Kidney (tissue), 14 donors: ENCODE results near the gene GZMM. TPM values are rescaled to one million over a fixed set of nuclear protein-coding genes. Genes with fewer than 3 reads are reported as not detected.

Experiments
- DNase-seq, 5 donors: peaks; one replicate each; pipeline ENCODE4 v3.0.0-alpha.2; 2013 to 2020
- FAIRE-seq: peaks from 2 replicates; lab custom pipeline; 2012; peaks lifted over from hg19 to GRCh38; lab: Jason Lieb, UNC
- H3K27ac ChIP-seq, 2 donors: one replicate each; pipeline ENCODE4 v1.7.0; 2013; ENCODE audit warnings: low read depth in 2 of 2, low read length in 2 of 2, inconsistent platforms in 1 of 2
- H3K27me3 ChIP-seq: one replicate; pipeline ENCODE4 v1.7.1; 2013; ENCODE audit warnings: low read length, inconsistent platforms; ENCODE audit not compliant: control insufficient read depth, insufficient read depth
- H3K36me3 ChIP-seq, 3 donors: one replicate each; pipeline versions ENCODE4 v1.7.0 to v1.7.1; 2013; ENCODE audit warnings: low read length in 3 of 3, control low read depth in 1 of 3, inconsistent platforms in 1 of 3; ENCODE audit not compliant: insufficient read depth in 3 of 3, control insufficient read depth in 2 of 3
- H3K4me1 ChIP-seq, 3 donors: one replicate each; pipeline versions ENCODE4 v1.7.0 to v1.7.1; 2013; ENCODE audit warnings: low read length in 3 of 3, inconsistent platforms in 1 of 3, low read depth in 1 of 3; ENCODE audit not compliant: control insufficient read depth in 2 of 3, insufficient read depth in 2 of 3
- H3K4me3 ChIP-seq, 3 donors: one replicate each; pipeline versions ENCODE4 v1.7.0 to v1.8.1; 2013; ENCODE audit warnings: low read length in 3 of 3, control low read depth in 1 of 3, inconsistent platforms in 1 of 3
- H3K9ac ChIP-seq, 3 donors: one replicate each; pipeline versions ENCODE4 v1.7.0 to v1.7.1; 2013; ENCODE audit warnings: low read length in 3 of 3, control low read depth in 1 of 3, inconsistent platforms in 1 of 3
- H3K9me3 ChIP-seq, 3 donors: one replicate each; pipeline versions ENCODE4 v1.7.0 to v1.7.1; 2013; ENCODE audit warnings: low read length in 3 of 3, control low read depth in 1 of 3, inconsistent platforms in 1 of 3; ENCODE audit not compliant: control insufficient read depth in 2 of 3, insufficient read depth in 1 of 3
- intact Hi-C: fragments of 100-400 bp; cut with DNase I; formaldehyde crosslinking; loops from one replicate; pipeline ENCODE4 v1.11.1; 2022
- polyA plus RNA-seq: library from polyadenylated mRNA; stranded (reverse); fragments of 350-450 nt; fragmentation: Illumina TruSeq; extraction: RNeasy Lipid Tissue Mini Kit (QIAGEN cat#74804); gene quantifications from one replicate; pipeline ENCODE4 v1.2.3, GENCODE V29; 2014; ENCODE audit warnings: low read depth, low replicate concordance; ENCODE audit not compliant: insufficient read depth
- total RNA-seq: library from RNA; stranded (reverse); fragmentation: NEBNext Ultra II Directional; extraction: Animal tissue kit (Norgen Biotek cat#: 25700); gene quantifications from one replicate; pipeline ENCODE4 v1.2.1, GENCODE V29; 2021
- TF ChIP-seq, protein P1 (sequence below): IDR thresholded peaks from 3 replicates; pipeline ENCODE4 v1.5.1; 2012; ENCODE audit warnings: mild to moderate bottlenecking, moderate library complexity, borderline replicate concordance; ENCODE audit not compliant: insufficient read depth; ENCODE audit errors: extremely low read depth
- donor health status: control.
- donor health status: control.
- donor health status: control.
- donor health status: control.
- donor health status: control.
- donor health status: DM: yes; HTN: yes; CAD: no.
- donor health status: Normal renal cell carcinoma (clear cell type).

Gene GZMM
- total and polyA plus RNA-seq, 2 donors from 2014 or later = 2.8 TPM; not detected in 1

DNA sequence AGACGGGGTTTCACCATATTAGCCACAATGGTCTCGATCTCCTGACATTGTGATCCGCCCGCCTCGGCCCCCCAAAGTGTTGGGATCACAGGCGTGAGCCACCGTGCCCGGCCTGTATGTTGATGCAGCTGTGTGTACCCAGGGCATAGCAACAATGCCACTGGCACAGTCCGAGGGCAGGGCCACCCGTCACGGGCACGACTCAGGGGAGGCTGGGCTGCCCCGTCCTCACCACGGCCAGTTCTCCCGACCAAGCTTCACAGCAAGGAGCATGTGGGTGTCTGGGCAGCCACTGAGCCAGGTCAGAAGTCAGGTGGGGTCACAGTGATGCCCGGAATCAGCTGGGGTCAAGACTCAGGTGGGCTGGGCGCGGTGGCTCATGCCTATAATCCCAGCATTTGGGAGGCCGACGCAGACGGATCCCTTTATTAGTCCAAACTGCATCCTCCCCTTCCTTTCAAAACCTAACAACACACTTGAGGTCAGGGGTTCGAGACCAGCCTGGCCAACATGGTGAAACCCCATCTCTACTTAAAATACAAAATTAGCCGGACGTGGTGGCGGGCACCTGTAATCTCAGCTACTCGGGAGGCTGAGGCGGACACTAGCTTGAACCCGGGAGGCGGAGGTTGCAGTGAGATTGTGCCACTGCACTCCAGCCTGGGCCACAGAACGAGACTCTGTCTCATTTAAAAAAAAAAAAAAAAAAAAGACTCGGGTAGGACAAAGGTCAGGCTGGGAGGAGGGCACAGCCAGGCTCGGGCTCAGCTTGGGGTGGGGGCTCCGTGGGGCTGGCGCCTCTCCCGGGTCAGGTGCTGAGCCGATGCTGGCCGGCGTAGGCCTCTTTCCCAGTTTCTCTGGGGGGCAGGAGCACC, 13.5 kb upstream of the GZMM start:
- Histone ChIP-seq H3K36me3 (no peaks in the 10 kb centered on the region), H3K9ac (peak overlapping the region in 1 of 3 donors; percentile 11), H3K27ac (peak overlapping the region; percentile 91 to 92), H3K9me3 (no peaks in the 10 kb centered on the region), H3K4me3 (peak overlapping the region; percentile 31 to 76 (median 51)), H3K27me3 (no peaks in the 10 kb centered on the region), H3K4me1 (peaks cover 0 to 17% (median 3%) of the 10 kb centered on the region in 3 donors)
- DNase-seq (peak in 2 of 5 donors; percentile 77 to 79), FAIRE-seq (no peak)
- intact Hi-C loops = no loop called here
- TF ChIP-seq, protein P1, sequence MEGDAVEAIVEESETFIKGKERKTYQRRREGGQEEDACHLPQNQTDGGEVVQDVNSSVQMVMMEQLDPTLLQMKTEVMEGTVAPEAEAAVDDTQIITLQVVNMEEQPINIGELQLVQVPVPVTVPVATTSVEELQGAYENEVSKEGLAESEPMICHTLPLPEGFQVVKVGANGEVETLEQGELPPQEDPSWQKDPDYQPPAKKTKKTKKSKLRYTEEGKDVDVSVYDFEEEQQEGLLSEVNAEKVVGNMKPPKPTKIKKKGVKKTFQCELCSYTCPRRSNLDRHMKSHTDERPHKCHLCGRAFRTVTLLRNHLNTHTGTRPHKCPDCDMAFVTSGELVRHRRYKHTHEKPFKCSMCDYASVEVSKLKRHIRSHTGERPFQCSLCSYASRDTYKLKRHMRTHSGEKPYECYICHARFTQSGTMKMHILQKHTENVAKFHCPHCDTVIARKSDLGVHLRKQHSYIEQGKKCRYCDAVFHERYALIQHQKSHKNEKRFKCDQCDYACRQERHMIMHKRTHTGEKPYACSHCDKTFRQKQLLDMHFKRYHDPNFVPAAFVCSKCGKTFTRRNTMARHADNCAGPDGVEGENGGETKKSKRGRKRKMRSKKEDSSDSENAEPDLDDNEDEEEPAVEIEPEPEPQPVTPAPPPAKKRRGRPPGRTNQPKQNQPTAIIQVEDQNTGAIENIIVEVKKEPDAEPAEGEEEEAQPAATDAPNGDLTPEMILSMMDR = no peak

DNA sequence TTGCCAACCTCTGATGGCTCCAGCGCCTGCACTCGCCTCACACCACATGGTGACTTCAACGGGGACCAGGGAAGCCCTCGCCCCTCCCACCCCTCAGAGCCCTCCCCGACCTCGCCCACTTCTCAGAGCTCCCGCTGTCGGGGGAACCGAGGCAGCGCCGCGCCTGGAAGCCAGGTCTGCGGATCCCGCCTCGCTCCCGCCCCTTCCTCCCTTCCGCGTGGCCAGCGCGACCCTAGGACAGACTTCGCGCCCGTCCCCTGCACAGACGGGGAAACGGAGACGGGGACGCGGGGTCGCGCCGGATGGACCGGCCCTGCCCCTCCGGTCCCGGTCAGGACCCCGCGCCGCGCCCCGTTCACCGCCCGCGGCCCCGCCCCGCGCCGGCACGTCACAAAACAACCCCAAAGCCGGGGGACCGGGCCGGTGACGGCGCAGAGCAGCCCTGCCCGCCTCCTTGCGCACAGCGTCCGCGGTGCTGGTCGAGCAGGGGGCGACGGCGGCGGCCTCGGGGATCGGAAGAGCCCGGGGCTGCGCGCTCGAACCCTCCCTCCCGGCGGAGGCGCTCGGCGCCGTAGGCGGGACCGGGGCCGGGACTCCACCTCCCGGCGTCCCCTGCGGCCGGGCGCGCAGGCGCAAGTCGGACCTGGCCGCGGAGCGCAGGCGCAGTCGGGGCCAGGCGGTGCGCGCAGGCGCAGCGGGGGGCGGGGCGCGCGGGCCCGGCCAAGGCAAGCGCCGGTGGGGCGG, 12.7 kb upstream of the GZMM start:
- Histone ChIP-seq H3K9me3 (no peaks in the 10 kb centered on the region), H3K27me3 (no peaks in the 10 kb centered on the region), H3K36me3 (peaks cover 0 to 3% (median 0%) of the 10 kb centered on the region in 3 donors), H3K9ac (peak overlapping the region; percentile 11 to 34 (median 26)), H3K4me3 (peak overlapping the region; percentile 31 to 76 (median 51)), H3K4me1 (peaks cover 0 to 17% (median 3%) of the 10 kb centered on the region in 3 donors), H3K27ac (peak overlapping the region; percentile 91 to 92)
- FAIRE-seq (no peak), DNase-seq (peak; percentile 90 to 95 (median 94))
- TF ChIP-seq, protein P1 = no peak
- intact Hi-C loops = no loop called here

DNA sequence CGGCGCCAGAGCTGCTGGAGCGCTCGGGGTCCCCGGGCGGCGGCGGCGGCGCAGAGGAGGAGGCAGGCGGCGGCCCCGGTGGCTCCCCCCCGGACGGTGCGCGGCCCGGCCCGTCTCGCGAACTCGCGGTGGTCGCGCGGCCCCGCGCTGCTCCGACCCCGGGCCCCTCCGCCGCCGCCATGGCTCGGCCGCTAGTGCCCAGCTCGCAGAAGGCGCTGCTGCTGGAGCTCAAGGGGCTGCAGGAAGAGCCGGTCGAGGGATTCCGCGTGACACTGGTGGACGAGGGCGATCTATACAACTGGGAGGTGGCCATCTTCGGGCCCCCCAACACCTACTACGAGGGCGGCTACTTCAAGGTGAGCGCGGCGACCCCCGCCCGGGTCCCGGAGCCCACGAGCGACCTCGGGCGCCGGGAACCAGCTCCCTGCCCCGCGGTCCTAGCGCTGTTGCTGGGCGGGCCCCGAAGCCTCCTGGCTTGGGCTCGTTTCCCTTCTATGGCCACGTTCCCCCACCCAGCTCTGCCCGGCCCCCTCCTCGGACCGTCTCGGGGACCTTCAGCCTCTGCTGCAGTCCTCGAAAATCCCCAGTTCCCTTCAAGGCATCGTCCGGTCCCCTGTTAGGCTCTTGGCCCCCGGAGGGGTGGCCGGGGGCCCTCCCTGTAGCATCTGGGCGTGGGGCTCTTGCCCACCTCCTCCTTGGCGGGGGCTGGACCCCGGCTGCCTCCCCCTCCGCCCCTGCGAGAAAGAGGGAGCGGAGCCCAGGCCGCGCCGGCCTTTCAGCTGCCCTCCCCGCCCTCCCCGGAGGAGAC, 11.9 kb upstream of the GZMM start, which contains the start of gene CDC34:
CDC34 (plus strand) TSS at position 8 of the 808 bp plus-strand sequence; CDS start at position 180, 172 bp downstream.
- intact Hi-C loops = no loop called here
- TF ChIP-seq, protein P1 = no peak
- DNase-seq (peak in 3 of 5 donors; percentile 21 to 82 (median 46)), FAIRE-seq (no peak)
- Histone ChIP-seq H3K27ac (peak within 1 kb of the TSS; percentile 91 to 92), H3K27me3 (no peaks in the 10 kb centered on the region), H3K9me3 (no peaks in the 10 kb centered on the region), H3K4me3 (peak within 1 kb of the TSS; percentile 61 to 76 (median 63)), H3K36me3 (peaks cover 0 to 8% (median 0%) of the 10 kb centered on the region in 3 donors), H3K9ac (peak within 1 kb of the TSS; percentile 49 to 78 (median 66)), H3K4me1 (peaks cover 0 to 17% (median 3%) of the 10 kb centered on the region in 3 donors)
